Measurements from ENCODE around the gene FYN. TPM values are rescaled to one million over a fixed set of nuclear protein-coding genes. Genes with fewer than 3 reads are reported as not detected.

Gene FYN
- total and polyA plus RNA-seq, 2 of the 13 experiments (the other 11 are each of a cell fraction or from before 2014, with no cell fraction given): 15.5 to 24.6 TPM

DNA sequence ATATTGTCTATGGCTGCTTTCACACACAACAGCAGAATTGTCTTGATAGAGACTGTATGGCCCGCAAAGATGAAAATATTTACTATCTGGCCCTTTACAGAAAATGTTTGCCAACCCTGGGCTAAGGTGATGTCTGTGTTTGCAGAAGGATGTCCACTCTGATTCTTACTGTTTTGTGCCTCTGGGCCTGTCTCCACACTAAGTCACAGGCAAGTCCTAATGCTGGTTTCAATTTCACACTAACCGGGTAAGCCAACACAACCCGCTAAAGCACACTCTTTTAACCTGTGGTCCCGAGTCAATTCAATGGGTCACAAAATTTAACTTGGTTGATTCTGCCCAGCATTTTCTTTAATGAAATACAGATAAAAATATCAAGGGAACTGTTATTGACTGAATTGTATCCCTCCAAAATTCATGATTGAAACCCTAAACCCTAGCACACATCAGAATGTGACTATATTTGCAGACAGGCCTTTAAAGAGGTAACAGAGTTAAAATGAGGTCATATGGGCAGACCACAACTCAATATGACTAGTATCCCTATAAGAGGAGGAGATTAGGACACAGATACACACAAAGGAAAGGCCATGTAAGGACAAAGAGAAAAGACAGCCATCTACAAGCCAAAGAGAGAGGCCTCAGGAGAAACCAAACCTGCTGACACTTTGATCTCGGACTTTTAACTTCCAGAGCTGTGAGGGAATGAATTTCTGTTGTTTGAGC lies 78.4 kb downstream of the FYN start (continued):
- TF ChIP-seq ZSCAN31 (CRISPR knock-in tag; IDR thresholded peaks at IDR 0.05; ENCODE audit: low read depth): no peak
- TF ChIP-seq ZNF331 (CRISPR knock-in tag; IDR thresholded peaks at IDR 0.05): 0 out of 2 replicates have a peak, but pooled peaks have one; percentile 27
- TF ChIP-seq, protein P1, sequence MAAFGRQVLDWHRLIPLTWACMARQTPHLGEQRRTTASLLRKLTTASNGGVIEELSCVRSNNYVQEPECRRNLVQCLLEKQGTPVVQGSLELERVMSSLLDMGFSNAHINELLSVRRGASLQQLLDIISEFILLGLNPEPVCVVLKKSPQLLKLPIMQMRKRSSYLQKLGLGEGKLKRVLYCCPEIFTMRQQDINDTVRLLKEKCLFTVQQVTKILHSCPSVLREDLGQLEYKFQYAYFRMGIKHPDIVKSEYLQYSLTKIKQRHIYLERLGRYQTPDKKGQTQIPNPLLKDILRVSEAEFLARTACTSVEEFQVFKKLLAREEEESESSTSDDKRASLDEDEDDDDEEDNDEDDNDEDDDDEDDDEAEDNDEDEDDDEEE (CRISPR knock-in tag; IDR thresholded peaks at IDR 0.05): no peak
- TF ChIP-seq BRCA1 (CRISPR knock-in tag; IDR thresholded peaks at IDR 0.05): no peak
- TF ChIP-seq, protein P2, sequence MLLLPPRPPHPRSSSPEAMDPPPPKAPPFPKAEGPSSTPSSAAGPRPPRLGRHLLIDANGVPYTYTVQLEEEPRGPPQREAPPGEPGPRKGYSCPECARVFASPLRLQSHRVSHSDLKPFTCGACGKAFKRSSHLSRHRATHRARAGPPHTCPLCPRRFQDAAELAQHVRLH (CRISPR knock-in tag; IDR thresholded peaks at IDR 0.05; ENCODE audit: borderline replicate concordance, low read depth): no peak
- no peak for TF ChIP-seq ZFYVE20 (CRISPR knock-in tag; IDR thresholded peaks at IDR 0.05; ENCODE audit: borderline replicate concordance, low read depth)
- no peak for TF ChIP-seq JUN (CRISPR knock-in tag; IDR thresholded peaks at IDR 0.05)
- no peak for TF ChIP-seq PHB2 (IDR thresholded peaks at IDR 0.05; ENCODE audit: partially characterized antibody)
- TF ChIP-seq, protein P3, sequence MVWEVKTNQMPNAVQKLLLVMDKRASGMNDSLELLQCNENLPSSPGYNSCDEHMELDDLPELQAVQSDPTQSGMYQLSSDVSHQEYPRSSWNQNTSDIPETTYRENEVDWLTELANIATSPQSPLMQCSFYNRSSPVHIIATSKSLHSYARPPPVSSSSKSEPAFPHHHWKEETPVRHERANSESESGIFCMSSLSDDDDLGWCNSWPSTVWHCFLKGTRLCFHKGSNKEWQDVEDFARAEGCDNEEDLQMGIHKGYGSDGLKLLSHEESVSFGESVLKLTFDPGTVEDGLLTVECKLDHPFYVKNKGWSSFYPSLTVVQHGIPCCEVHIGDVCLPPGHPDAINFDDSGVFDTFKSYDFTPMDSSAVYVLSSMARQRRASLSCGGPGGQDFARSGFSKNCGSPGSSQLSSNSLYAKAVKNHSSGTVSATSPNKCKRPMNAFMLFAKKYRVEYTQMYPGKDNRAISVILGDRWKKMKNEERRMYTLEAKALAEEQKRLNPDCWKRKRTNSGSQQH (CRISPR knock-in tag; IDR thresholded peaks at IDR 0.05; ENCODE audit: low read depth): no peak
- TF ChIP-seq ZNF737 (CRISPR knock-in tag; IDR thresholded peaks at IDR 0.05; ENCODE audit: borderline replicate concordance): no peak
- TF ChIP-seq, protein P4, sequence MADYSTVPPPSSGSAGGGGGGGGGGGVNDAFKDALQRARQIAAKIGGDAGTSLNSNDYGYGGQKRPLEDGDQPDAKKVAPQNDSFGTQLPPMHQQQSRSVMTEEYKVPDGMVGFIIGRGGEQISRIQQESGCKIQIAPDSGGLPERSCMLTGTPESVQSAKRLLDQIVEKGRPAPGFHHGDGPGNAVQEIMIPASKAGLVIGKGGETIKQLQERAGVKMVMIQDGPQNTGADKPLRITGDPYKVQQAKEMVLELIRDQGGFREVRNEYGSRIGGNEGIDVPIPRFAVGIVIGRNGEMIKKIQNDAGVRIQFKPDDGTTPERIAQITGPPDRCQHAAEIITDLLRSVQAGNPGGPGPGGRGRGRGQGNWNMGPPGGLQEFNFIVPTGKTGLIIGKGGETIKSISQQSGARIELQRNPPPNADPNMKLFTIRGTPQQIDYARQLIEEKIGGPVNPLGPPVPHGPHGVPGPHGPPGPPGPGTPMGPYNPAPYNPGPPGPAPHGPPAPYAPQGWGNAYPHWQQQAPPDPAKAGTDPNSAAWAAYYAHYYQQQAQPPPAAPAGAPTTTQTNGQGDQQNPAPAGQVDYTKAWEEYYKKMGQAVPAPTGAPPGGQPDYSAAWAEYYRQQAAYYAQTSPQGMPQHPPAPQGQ (CRISPR knock-in tag; IDR thresholded peaks at IDR 0.05; ENCODE audit: borderline replicate concordance): no peak
- TF ChIP-seq, protein P5, sequence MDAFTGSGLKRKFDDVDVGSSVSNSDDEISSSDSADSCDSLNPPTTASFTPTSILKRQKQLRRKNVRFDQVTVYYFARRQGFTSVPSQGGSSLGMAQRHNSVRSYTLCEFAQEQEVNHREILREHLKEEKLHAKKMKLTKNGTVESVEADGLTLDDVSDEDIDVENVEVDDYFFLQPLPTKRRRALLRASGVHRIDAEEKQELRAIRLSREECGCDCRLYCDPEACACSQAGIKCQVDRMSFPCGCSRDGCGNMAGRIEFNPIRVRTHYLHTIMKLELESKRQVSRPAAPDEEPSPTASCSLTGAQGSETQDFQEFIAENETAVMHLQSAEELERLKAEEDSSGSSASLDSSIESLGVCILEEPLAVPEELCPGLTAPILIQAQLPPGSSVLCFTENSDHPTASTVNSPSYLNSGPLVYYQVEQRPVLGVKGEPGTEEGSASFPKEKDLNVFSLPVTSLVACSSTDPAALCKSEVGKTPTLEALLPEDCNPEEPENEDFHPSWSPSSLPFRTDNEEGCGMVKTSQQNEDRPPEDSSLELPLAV (CRISPR knock-in tag; conservative IDR thresholded peaks at IDR 0.05; ENCODE audit: low read depth): no peak
- TF ChIP-seq, protein P6, sequence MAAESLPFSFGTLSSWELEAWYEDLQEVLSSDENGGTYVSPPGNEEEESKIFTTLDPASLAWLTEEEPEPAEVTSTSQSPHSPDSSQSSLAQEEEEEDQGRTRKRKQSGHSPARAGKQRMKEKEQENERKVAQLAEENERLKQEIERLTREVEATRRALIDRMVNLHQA (CRISPR knock-in tag; IDR thresholded peaks at IDR 0.05): no peak
- TF ChIP-seq PPARG (CRISPR knock-in tag; conservative IDR thresholded peaks at IDR 0.05): peak; percentile 23; the same call in 1 of the 2 replicates
- TF ChIP-seq, protein P7, sequence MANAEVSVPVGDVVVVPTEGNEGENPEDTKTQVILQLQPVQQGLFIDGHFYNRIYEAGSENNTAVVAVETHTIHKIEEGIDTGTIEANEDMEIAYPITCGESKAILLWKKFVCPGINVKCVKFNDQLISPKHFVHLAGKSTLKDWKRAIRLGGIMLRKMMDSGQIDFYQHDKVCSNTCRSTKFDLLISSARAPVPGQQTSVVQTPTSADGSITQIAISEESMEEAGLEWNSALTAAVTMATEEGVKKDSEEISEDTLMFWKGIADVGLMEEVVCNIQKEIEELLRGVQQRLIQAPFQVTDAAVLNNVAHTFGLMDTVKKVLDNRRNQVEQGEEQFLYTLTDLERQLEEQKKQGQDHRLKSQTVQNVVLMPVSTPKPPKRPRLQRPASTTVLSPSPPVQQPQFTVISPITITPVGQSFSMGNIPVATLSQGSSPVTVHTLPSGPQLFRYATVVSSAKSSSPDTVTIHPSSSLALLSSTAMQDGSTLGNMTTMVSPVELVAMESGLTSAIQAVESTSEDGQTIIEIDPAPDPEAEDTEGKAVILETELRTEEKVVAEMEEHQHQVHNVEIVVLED (CRISPR knock-in tag; IDR thresholded peaks at IDR 0.05; ENCODE audit: borderline replicate concordance): no peak
- TF ChIP-seq ZNF296 (CRISPR knock-in tag; conservative IDR thresholded peaks at IDR 0.05): no peak
- no peak for TF ChIP-seq HMG20A (CRISPR knock-in tag; IDR thresholded peaks at IDR 0.05; ENCODE audit: borderline replicate concordance)

Measured in HepG2 (cell line).